WI38 (cell line): ENCODE data around the gene CTNNA2.

Source experiments
- H3K4me3 ChIP-seq: 2 replicates; pipeline ENCODE4 v1.5.1; 2011; ENCODE audit warnings: low read depth, mild to moderate bottlenecking, control low read depth, low read length
- CTCF ChIP-seq: IDR thresholded peaks from 2 replicates; pipeline ENCODE4 v1.5.1; 2012; ENCODE audit warnings: low read depth, mild to moderate bottlenecking, control low read depth, low read length

Gene CTNNA2

GRCh38 chr2:79980816-79981215, 468.0 kb downstream of the CTNNA2 start:
- no peak for TF ChIP-seq CTCF
- no peak overlapping the region for H3K4me3 ChIP-seq

GRCh38 chr2:79981316-79981715, 468.5 kb downstream of the CTNNA2 start:
- H3K4me3 ChIP-seq: no peak overlapping the region
- TF ChIP-seq CTCF: no peak

- H3K4me3 ChIP-seq: no peak overlapping the region
- peak; percentile 16; the same call in 1 of the 2 replicates for TF ChIP-seq CTCF
Observed at GRCh38 chr2:79982445-79982844, 469.6 kb downstream of the CTNNA2 start.

- no peak for TF ChIP-seq CTCF
Observed at GRCh38 chr2:79984476-79984875, 471.6 kb downstream of the CTNNA2 start.

GRCh38 chr2:79985145-79985544, 472.3 kb downstream of the CTNNA2 start:
- TF ChIP-seq CTCF: no peak
- H3K4me3 ChIP-seq: no peak overlapping the region

More at GRCh38 chr2:79984476-79984875, 471.6 kb downstream of the CTNNA2 start:
- no peak overlapping the region for H3K4me3 ChIP-seq

GRCh38 chr2:79985571-79985970, 472.7 kb downstream of the CTNNA2 start:
- no peak overlapping the region for H3K4me3 ChIP-seq
- no peak for TF ChIP-seq CTCF

- TF ChIP-seq CTCF: no peak
- no peak overlapping the region for H3K4me3 ChIP-seq
Observed at GRCh38 chr2:79993144-79993543, 480.3 kb downstream of the CTNNA2 start.
